C1 segment of cervical spinal cord (tissue), 14 donors: ENCODE measurements around the gene IRAK2.
A peak's percentile ranks its signal among the peaks of the same experiment; 100 is the strongest.
"Not testable (repeated sequence)": the region's sequence is repeated elsewhere in the genome, so short reads cannot be mapped to it uniquely, and the experiment has no call there.

ENCODE experiments used
- DNase-seq, 14 donors: peaks; one replicate each; lab custom pipeline; 2025; lab: John Stamatoyannopoulos, UW

Gene IRAK2, protein sequence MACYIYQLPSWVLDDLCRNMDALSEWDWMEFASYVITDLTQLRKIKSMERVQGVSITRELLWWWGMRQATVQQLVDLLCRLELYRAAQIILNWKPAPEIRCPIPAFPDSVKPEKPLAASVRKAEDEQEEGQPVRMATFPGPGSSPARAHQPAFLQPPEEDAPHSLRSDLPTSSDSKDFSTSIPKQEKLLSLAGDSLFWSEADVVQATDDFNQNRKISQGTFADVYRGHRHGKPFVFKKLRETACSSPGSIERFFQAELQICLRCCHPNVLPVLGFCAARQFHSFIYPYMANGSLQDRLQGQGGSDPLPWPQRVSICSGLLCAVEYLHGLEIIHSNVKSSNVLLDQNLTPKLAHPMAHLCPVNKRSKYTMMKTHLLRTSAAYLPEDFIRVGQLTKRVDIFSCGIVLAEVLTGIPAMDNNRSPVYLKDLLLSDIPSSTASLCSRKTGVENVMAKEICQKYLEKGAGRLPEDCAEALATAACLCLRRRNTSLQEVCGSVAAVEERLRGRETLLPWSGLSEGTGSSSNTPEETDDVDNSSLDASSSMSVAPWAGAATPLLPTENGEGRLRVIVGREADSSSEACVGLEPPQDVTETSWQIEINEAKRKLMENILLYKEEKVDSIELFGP

DNA sequence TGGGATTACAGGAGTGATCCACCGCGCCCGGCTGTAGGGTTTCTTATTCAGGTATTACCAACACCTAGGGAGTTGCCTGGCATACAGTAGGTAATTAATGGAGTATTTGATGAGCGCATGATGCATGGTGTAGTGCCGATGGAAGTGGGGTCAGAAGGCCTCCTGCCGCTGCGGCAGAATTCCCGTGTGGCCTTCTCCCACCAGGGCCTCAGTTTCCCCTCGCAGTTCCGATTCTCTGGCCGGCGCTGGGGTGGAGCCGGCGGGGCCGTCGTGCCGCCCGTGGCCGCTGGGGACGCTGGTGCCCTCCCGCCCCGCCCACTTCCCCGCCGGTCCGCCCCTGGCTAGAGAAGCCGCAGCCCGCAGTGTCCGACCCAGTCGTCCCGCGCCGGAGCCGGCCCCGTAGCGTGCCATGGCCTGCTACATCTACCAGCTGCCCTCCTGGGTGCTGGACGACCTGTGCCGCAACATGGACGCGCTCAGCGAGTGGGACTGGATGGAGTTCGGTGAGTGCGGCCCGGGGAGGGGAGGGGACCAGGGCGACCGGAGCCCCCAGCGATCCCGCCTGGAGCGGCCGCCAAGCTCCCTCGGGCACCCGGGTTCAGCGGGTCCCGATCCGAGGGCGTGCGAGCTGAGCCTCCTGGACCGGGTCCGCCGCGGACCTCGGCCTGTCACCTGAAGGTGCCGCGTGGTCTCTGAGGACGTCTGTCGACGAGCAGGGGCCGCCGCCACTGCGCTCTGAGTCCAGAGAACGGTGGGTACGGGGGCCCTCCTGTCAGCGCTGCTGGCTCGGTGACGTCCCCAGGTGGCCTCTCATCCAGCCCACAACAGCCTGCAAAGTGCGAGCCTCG, at the start of gene IRAK2:
Gene IRAK2, plus strand, starts transcription at position 374 of the 848 bp plus-strand sequence. Its CDS starts 36 bp downstream, at position 410.
- peak in 12 of 14 donors; percentile 21 to 77 (median 52) for DNase-seq

DNA sequence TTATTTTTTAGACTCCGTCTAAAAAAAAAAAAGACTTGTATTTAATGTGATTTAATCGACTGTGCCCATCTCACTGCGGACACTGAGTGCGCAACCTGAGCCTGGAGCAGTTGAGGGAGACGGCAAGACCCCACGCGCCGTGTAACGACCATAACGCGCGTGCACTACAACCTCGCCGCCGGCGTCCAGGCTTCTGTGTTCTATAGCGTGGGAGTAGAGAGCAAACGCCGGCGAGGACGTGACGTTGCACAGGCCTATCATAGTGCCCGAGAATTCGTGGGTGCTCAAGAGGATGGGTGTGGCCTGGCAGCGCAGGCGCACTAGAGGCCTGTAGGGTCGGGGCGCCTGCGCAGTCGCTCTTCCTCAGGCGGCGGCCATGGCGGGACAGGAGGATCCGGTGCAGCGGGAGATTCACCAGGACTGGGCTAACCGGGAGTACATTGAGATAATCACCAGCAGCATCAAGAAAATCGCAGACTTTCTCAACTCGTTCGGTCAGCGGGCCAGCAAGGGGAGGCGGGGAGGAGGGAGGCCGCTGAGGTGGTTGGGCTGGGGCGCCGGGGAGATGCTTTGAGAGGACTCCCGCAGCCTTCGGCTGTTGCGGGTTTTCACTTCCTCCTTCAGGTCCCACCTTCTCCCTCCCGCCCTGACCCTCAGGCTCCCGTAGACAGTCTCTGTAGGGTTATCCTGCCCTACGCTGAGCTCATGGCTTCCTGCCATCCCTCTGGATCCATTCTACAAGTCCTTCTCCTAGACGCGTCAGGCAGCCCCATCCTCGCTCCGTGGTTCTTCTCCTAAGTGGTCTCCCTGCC, 49.2 kb upstream of the IRAK2 start, which contains the start of gene BRK1:
Gene BRK1, plus strand, starts transcription at position 350 of the 812 bp plus-strand sequence. Its CDS starts 27 bp downstream, at position 377.
- DNase-seq: peak; percentile 33 to 92 (median 88)

DNA sequence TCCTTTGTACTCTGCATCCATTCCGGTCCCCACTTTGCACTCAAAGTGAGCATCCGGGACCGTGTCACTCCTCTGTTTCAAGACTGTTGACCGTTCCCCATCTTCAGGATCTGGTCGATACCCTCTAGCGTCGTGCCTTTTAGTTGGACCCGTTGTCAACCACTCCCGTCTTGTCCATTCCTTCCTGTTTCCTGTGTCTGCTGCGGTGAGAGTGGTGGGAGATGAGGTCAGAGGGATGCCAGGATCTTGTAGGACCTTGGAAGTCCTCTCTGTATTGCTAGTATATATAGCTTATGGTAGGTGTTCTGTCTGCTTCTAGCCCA, 48.6 kb upstream of the IRAK2 start:
- peak in 1 of 14 donors; percentile 30 for DNase-seq

DNA sequence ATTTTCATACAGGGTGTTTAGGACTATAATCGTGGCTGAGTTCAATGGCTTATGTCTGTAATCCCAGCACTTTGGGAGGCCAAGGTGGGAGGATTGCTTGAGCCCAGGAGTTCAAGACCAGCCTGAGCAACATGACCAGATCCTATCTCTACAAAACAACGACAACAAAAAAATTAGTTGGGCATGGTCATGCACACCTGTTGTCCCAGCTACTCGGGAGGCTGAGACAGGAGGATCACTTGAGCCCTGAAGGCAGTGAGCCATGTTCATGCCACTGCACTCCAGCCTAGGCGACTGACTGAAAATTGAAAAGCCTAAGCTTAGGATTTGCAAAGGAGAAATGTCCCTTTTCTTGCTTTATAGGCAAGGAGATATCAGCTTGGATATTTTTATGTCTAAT, 47.8 kb upstream of the IRAK2 start:
- DNase-seq: no peak

DNA sequence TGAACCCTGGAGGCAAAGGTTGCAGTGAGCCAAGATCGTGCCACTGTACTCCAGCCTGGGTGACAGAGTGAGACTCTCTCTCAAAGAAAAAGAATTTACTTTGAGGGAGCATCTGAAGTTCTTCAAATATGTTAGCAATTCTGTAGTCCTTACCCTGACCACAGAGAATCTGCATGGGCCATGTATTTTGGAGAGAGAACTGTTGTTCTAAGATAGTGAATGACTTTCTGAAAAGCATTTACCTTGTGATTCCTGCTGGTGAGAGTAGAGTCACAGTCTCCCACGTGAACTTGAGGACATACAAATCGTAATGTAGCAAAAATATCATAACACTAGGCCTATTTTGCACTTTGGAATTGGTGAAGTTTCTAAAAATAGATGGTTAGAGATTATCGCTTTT, 45.3 kb upstream of the IRAK2 start:
- no peak for DNase-seq

DNA sequence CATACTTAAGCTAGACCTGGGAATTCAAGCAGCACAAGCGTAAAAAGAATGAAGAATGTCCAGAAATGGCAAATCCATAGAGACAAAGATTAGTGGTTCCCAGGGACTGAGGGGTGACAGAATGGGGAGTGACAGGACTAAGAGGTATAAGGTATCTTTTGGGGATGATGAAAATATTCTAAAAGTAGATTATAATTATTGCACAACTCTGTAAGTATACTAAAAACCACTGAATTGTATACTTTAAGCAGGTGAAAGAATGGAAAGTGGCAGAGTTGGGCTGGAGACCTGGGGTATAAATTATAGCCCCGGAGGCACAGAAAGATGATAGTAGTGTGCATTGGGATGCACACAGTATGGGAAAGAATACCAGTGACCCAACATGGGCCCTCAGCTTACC, 43.7 kb upstream of the IRAK2 start:
- DNase-seq: no peak

DNA sequence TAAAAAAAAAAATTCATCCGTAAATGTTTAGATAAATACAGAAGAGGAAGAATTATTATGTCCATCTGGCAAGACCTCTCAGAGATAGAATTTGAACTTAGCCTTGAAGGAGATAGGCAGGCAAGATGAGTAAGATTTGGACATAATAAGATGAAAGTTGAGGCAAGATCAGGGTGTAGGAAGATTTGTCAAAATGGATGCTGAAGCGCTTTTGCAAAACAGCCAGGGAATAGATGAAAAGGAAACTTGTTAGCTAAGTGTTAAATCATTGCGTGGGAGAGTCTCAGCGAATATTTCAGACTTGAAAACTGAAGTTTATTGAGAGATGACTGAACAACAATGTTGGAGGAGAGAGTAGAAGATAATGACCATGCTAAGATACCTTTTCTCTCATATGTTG, 42.0 kb upstream of the IRAK2 start:
- DNase-seq: no peak

DNA sequence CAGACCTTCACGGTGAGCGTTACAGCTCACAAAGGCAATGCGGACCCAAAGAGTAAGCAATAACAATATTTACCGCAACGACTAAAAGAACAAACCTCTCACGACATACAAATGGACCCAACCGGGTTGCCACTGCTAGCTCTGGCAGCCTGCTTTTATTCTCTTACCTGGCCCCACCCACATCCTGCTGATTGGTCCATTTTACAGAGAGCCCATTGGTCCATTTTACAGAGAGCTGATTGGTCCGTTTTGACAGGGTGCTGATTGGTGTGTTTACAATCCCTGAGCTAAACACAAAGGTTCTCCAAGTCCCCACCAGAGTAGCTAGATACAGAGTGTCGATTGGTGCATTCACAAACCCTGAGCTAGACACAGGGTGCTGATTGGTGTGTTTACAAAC, 28.8 kb upstream of the IRAK2 start:
- DNase-seq: not testable (repeated sequence)

DNA sequence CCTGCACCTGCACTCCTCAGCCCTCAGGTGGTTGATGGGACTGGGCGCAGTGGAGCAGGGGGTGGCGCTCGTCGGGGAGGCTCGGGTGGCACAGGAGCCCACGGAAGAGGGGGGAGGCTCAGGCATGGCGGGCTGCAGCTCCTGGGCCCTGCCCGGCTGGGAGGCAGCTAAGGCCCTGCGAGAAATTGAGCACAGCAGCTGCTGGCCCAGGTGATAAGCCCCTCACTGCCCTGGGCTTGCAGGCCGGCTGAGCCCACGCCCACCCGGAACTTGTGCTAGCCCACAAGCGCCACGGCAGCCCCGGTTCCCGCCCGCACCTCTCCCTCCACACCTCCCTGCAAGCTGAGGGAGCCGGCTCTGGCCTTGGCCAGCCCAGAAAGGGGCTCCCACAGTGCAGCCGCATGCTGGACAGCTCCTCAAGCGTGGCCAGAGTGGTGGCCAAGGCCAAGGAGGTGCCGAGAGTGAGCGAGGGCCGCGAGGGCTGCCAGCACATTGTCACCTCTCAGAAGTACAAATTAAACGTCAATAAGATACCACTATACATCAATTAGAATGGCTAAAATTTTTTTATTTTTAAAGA, 28.2 kb upstream of the IRAK2 start:
- no peak for DNase-seq

DNA sequence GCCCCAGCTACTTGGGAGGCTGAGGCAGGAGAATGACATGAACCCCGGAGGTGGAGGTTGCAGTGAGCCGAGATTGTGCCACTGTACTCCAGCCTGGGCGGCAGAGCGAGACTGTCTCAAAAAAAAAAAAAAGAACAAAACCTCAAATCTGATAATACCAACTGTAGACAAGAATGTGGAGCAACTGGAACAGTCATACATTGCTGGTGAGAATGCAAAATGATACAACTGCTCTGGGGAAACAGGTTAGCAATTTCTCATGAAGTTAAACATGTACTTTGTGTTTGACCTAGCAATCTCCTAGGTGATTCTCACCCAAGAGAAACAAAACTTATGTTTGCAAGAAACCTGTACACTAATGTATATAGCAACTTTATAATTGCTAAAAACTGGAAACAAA, 27.5 kb upstream of the IRAK2 start:
- DNase-seq: no peak

DNA sequence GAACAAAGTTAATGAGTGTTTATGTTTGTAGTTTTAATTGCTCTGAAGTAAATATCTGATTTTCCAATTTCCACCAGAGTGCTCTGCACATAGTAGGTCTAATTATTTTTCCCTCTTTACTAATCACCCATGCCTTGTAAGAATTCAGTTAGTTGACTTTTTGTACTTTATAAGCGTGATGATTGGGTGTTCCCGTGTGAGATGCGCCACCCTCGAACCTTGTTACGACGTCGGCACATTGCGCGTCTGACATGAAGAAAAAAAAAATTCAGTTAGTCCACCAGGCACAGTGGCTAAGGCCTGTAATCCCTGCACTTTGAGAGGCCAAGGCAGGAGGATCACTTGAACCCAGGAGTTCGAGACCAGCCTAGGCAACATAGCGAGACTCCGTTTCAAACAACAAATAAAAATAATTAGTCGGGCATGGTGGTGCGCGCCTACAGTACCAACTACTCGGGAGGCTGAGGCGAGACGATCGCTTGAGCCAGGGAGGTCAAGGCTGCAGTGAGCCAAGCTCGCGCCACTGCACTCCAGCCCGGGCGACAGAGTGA, 23.6 kb upstream of the IRAK2 start:
- DNase-seq: no peak

DNA sequence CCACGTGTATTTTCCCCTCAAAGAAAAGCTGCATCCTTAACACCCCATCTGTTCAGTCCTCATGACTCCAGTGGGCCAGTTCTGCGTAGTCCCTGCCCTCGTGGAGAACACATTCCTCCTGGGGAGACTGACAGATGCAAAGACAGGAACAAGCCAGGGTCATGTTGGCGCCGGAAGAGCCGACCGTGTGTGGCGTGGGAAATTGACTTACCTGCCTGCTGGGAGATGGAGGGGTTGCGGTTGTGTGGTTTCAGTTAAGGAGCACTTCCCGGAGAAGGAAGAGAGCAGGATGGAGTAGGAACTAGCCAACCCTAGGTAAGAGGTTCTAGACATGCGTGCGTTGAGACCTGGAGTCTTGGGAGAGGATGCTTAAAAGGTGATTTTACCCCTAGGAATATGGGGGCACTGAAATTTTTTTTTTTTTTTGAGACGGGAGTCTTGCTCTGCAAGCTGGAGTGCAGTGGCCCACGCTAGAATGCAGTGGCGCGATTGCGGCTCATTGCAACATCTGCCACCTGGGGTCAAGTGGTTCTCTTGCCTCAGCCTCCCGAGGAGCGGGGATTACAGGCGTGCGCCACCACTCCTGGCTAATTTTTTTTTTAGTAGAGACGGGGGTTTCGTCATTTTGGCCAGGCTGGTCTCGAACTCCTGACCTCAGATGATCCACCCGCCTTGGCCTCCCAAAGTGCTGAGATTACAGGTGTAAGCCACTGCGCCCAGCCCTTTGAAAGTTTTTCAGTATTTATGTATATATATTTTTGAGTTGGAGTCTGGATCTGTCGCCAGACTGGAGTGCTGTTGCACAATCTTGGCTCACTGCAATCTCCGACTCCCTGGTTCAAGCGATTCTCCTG, 21.8 kb upstream of the IRAK2 start:
- DNase-seq: peak in 1 of 14 donors; percentile 13

DNA sequence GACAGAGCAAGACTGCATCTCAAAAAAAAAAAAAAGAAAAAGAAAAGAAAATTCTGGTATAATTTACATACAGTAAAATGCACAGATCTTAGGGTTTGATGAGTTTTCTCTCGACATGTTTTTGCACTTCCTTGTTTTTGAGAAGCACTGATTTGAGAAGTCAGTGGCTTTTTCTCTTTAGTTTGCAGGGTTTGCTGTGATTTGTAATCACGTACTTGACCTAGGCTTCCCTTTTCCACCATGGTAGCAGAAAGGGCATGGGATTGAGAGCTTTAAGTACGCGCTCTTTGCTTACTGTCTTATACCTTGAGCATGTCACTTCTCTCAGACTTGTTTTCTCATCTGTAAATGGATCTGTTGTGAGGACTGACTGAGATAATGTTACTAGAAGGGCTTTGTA, 19.0 kb upstream of the IRAK2 start:
- no peak for DNase-seq

DNA sequence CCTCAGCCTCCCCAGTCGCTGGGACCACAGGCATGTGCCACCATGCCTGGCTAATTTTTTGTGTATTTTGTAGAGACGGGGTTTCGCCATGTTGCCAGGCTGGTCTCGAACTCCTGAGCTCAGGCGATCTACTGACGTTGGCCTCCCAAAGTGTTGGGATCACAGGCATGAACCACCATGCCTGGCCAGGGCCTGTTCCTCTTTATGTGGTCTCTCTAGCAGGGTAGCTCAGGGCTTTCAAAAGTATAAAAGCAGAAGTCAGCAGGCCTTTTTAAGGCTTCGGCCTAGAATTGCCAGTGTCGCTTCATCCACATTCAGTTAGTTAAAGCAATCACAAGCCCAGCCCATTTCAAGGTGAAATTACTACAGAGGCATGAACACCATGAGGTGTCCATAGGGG, 15.5 kb upstream of the IRAK2 start:
- DNase-seq: no peak

DNA sequence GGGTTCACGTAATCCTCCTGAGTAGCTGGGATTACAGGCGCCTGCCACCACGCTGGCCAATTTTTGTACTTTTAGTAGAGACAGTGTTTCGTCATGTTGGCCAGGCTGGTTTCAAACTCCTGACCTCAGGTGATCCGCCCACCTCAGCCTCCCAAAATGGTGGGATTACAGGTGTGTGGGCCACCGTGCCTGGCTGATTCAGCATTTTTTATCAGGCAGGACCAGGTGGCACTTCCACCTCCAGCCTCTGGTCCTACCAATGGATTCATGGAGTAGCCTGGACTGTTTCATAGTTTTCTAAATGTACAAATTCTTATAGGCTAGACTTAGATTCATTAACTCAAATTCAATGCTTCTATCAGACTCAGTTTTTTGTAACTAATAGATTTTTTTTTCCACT, 13.7 kb upstream of the IRAK2 start:
- no peak for DNase-seq

DNA sequence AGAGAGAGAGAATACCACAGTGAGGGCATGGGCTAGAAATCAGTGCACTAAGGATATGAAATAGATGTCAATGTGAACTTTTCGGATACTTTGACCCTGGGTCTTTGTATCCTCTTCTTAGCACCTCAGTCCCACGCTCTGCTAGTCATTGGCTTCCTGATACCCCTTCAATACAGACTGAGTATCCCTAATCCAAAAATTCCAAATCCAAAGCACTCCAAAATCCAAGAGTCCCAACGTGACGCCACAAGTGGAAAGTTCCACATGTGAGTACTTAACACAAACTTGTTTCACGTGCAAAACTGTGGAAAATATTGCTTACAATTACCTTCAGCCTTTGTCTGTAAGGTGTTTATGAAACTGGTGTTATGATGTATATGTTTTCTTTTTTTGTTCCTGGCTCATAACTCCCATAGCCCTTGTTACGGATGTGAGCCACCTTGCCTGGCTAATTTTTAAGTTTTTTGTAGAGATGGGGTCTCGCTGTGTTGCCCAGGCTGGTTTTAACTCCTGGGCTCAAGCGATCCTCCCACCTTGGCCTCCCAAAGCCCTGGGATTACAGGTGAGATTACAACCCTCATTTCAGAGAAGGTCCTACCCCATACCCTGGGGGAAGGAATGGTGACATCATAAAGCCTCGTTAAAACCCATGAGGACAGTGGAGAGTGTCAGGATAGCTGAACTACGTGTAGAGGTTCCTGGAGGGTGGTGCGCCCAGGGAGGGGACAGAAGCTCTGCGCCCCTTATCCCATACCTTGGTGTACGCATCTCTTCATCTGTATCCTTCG, 10.2 kb upstream of the IRAK2 start:
- DNase-seq: no peak

DNA sequence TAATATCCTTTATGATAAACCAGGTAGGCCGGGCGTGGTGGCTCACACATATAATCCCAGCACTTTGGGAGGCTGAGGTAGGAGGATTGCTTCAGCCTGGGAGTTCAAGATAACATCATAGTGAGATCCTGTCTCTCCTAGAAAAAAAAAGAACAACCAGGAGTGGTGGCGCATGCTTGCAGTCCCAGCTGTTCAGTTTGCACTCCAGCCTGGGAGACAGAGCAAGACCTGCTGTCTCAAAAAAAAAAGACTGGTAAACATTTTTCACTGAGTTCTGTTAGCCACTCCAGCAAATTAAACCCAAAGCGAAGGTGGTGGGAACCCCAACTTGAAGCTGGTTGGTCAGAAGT, 9.6 kb upstream of the IRAK2 start:
- no peak for DNase-seq

DNA sequence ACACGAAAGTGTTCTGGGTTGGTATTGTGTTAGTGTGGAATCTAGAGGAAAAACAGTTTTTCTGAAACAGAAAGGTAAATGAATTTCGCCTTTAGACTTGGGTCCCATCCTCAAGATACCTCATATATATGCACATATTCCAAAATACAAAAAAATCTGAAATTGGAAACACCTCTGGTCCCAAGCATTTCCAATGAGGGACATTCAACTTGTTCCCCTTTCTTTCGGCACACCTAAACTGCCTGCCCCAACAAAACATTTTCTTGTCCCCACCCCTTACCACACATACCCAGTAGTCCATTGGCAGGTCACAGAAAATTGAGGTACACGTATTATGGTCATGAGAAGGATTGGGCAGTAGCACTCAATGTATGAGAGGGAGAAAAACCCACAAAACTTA, 9.1 kb upstream of the IRAK2 start:
- DNase-seq: no peak

DNA sequence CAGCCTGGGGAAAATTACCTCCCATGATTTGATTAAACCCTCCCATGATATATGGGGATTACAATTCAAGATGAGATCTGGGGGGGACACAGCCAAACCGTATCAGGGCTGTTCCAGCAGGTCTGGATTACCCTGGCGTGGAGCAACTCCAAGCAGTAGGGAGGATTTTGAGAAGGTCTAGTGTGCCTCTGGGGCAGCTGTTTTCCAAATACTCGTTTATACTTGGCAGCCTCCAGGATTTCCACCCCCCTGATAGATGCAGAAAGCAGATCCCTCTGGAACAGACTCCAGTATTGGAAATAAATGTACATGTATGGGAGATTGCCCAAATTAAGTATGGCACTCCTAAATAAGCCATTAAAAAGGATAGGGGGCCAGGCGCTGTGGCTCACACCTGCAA, 7.7 kb upstream of the IRAK2 start:
- DNase-seq: no peak
